Measurements from ENCODE around the gene ERMP1. TPM values are rescaled to one million over a fixed set of nuclear protein-coding genes. Genes with fewer than 3 reads are reported as not detected.

ERMP1 gene
- total RNA-seq, 1 donor from 2014 or later: 10.2 TPM

DNA sequence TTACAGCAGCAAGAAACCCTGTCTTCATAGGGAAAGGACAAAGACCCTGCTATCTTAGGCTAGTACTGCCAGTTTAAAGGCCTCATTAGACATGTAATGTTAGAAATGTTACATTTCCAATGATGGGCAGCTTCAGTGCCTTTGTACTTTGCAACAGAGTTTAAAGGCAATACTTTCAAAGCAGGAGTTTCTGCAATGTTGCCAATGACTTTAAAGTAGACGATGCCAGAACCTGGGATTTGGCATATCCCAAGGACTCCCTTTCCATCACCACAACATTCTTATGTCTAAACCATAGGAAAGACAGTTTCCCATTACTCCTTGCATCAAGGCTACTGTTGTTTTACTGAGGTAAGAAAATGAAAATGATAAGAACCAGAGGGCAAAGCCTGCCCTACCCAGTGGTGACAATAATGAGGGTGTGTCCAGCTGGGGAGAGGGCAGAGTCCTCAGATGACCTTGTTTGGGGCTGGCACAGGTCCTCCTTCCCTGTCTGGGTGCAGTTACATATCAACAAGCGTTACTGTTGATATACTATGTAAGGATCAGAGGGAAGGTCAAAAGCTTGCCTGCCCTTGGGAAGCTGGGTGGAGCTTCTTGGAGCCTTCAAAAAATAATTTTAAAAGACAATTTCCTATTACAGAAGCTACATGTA, 30.3 kb upstream of the ERMP1 start:
- Histone ChIP-seq H3K4me3 (ENCODE audit: low read depth, low read length) (no peak overlapping the region), H3K36me3 (ENCODE audit: control insufficient read depth, insufficient read depth, low read length) (no peaks in the 10 kb centered on the region), H3K27me3 (ENCODE audit: control insufficient read depth, insufficient read depth, low read length) (no peaks in the 10 kb centered on the region)
- no peak for DNase-seq (ENCODE audit: low read depth)
- TF ChIP-seq, protein P1, sequence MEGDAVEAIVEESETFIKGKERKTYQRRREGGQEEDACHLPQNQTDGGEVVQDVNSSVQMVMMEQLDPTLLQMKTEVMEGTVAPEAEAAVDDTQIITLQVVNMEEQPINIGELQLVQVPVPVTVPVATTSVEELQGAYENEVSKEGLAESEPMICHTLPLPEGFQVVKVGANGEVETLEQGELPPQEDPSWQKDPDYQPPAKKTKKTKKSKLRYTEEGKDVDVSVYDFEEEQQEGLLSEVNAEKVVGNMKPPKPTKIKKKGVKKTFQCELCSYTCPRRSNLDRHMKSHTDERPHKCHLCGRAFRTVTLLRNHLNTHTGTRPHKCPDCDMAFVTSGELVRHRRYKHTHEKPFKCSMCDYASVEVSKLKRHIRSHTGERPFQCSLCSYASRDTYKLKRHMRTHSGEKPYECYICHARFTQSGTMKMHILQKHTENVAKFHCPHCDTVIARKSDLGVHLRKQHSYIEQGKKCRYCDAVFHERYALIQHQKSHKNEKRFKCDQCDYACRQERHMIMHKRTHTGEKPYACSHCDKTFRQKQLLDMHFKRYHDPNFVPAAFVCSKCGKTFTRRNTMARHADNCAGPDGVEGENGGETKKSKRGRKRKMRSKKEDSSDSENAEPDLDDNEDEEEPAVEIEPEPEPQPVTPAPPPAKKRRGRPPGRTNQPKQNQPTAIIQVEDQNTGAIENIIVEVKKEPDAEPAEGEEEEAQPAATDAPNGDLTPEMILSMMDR (IDR thresholded peaks at IDR 0.05; ENCODE audit: insufficient read depth, low read length, poor library complexity, severe bottlenecking): no peak

DNA sequence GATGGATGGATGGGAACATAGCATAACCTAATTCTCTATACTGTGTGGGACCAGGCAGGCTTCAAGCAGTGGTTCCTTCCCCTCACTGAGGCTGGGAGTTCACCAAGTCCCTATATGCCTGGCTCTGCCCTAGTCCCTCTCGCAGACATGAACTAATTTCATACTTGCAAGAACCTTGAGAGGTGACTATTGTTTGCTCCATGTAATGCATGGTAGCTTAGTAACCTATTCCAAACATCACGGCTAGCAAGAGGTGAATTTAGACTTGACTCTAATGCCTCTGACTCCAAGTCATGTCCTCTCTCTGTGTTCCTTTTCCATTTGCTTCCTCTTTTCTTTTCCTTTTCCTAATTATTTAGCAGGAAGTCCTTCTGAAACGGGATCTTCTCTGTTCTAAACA, 25.9 kb upstream of the ERMP1 start:
- DNase-seq (ENCODE audit: low read depth): no peak
- Histone ChIP-seq H3K36me3 (ENCODE audit: control insufficient read depth, insufficient read depth, low read length) (no peaks in the 10 kb centered on the region), H3K4me3 (ENCODE audit: low read depth, low read length) (no peak overlapping the region), H3K27me3 (ENCODE audit: control insufficient read depth, insufficient read depth, low read length) (no peaks in the 10 kb centered on the region)
- TF ChIP-seq, protein P1 (IDR thresholded peaks at IDR 0.05; ENCODE audit: insufficient read depth, low read length, poor library complexity, severe bottlenecking): no peak

DNA sequence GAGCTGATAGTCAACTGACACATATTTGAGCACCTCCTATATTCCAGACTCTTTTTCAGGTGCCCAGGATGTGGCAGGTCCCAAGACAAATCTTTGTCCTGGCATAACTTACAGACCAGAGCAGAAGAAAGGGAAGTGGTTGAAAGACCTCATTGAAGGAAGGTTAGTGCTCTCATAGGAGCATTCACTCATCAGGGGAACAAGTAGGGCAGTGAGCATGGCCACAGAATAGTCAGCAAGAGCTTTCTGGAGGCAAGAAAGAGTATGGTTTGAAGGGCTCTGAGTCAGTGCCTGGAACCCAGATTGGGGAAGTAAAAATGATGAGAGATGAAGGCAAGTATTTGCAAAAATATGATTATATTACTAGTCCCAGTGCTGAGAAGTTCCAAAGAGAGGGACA, 25.0 kb upstream of the ERMP1 start:
- no peak for DNase-seq (ENCODE audit: low read depth)
- no peaks in the 10 kb centered on the region for H3K36me3 ChIP-seq (ENCODE audit: control insufficient read depth, insufficient read depth, low read length)
- no peak overlapping the region for H3K4me3 ChIP-seq (ENCODE audit: low read depth, low read length)
- TF ChIP-seq, protein P1 (IDR thresholded peaks at IDR 0.05; ENCODE audit: insufficient read depth, low read length, poor library complexity, severe bottlenecking): no peak
- H3K27me3 ChIP-seq (ENCODE audit: control insufficient read depth, insufficient read depth, low read length): no peaks in the 10 kb centered on the region

DNA sequence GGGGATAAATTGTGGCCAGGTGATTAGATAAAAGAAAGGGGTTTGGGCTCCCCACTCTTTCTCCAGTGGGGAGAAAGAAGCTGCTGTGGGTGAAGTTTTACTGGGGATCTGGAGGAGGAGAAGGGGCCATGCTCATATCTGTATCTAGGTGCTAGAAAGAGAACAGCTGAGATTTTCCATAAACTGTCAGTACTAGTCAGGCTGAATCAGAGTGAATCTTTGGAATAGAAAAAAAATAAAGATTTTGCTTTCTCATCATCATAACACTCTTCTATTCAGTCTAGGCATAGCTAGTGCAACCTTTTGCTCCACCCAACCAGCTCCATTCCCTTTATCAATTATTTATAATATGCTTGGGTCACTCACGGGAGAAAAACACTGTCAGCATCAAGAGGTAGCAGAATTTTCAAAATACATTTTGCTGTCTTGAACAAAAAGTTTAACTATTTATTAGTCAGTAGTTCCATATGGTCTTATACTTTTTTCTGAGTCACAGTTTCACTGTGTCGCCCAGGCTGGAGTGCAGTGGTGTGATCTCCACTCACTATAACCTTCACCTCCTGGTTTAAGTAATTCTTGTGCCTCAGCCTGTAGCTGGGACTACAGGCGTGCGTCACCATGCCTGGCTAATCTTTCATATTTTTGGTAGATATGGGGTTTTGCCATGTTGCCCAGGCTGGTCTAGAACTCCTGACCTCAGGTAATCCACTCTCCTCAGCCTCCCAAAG, 21.3 kb upstream of the ERMP1 start:
- Histone ChIP-seq H3K36me3 (ENCODE audit: control insufficient read depth, insufficient read depth, low read length) (no peaks in the 10 kb centered on the region), H3K27me3 (ENCODE audit: control insufficient read depth, insufficient read depth, low read length) (no peaks in the 10 kb centered on the region), H3K4me3 (ENCODE audit: low read depth, low read length) (no peak overlapping the region)
- TF ChIP-seq, protein P1 (IDR thresholded peaks at IDR 0.05; ENCODE audit: insufficient read depth, low read length, poor library complexity, severe bottlenecking): no peak
- no peak for DNase-seq (ENCODE audit: low read depth)

DNA sequence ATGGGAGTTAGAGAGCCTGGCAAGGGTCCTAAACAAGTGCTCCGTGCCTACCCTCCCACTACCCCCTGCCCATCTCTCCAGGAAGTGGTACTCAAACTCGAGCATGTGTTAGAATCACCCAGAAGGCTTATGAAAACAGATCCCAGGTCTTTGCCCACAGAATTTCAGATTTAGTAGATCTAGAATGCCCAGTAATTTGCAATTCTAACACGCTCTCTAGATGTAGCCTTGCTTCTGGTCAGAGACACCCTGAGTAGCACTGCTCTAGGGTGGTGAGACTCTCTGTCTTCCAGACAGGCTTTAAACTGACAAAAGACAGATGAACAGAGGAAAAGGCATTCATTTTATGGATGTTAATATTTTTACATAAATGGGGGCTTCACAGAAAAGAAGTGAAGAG, 20.7 kb upstream of the ERMP1 start:
- TF ChIP-seq, protein P1 (IDR thresholded peaks at IDR 0.05; ENCODE audit: insufficient read depth, low read length, poor library complexity, severe bottlenecking): no peak
- no peaks in the 10 kb centered on the region for H3K36me3 ChIP-seq (ENCODE audit: control insufficient read depth, insufficient read depth, low read length)
- no peak for DNase-seq (ENCODE audit: low read depth)
- no peak overlapping the region for H3K4me3 ChIP-seq (ENCODE audit: low read depth, low read length)
- no peaks in the 10 kb centered on the region for H3K27me3 ChIP-seq (ENCODE audit: control insufficient read depth, insufficient read depth, low read length)

All from kidney epithelial cell (primary cell).